CD14-positive monocyte (primary cell): ENCODE results near the gene CRHR2. TPM values are rescaled to one million over a fixed set of nuclear protein-coding genes. Genes with fewer than 3 reads are reported as not detected.

Source experiments
- DNase-seq, 3 donors: peaks; one replicate each; pipeline ENCODE4 v3.0.0-alpha.2; 2011 to 2022
- H2AFZ ChIP-seq: 2 replicates; pipeline ENCODE4 v1.6.0; 2012; ENCODE audit warnings: mild to moderate bottlenecking, low read depth, low read length, inconsistent platforms; ENCODE audit not compliant: insufficient read depth, poor library complexity, severe bottlenecking
- H3K27ac ChIP-seq, 2 donors: 1 replicate in 1 of 2; 2 replicates in 1 of 2; pipeline ENCODE4 v1.5.1; 2012 to 2013; ENCODE audit warnings: low read length in 2 of 2, control low read depth in 1 of 2, inconsistent platforms in 1 of 2, low read depth in 1 of 2, mild to moderate bottlenecking in 1 of 2
- H3K27me3 ChIP-seq, 2 donors: one replicate each; pipeline versions ENCODE4 v1.6.0 to v1.6.1; 2011 to 2013; ENCODE audit warnings: low read length in 2 of 2; ENCODE audit not compliant: control insufficient read depth in 2 of 2, insufficient read depth in 2 of 2
- H3K36me3 ChIP-seq, 2 donors: replicated peaks in 1 of 2; 1 replicate in 1 of 2; 2 replicates in 1 of 2; pipeline versions ENCODE4 v1.5.1 to v1.6.1; 2012 to 2013; ENCODE audit warnings: low read length in 2 of 2, control low read depth in 1 of 2, inconsistent platforms in 1 of 2, mild to moderate bottlenecking in 1 of 2; ENCODE audit not compliant: insufficient read depth in 2 of 2, control insufficient read depth in 1 of 2
- H3K4me1 ChIP-seq, 2 donors: 1 replicate in 1 of 2; 2 replicates in 1 of 2; pipeline versions ENCODE4 v1.5.1 to v1.6.1; 2012 to 2013; ENCODE audit warnings: low read length in 2 of 2, control low read depth in 1 of 2, inconsistent platforms in 1 of 2, mild to moderate bottlenecking in 1 of 2, moderate library complexity in 1 of 2; ENCODE audit not compliant: insufficient read depth in 2 of 2, control insufficient read depth in 1 of 2
- H3K4me2 ChIP-seq: replicated peaks from 2 replicates; pipeline ENCODE3; 2012; ENCODE audit warnings: low read length, moderate library complexity, mild to moderate bottlenecking; ENCODE audit not compliant: poor library complexity, severe bottlenecking; ENCODE audit errors: extremely low read depth
- H3K4me3 ChIP-seq, 3 experiments: fragments of 200-600 bp in 1 of 3; sonication (generic) in 1 of 3; replicated peaks in 1 of 3; 1 replicate in 2 of 3; 2 replicates in 1 of 3; pipeline ENCODE4 v1.5.1; 2011 to 2013; ENCODE audit warnings: low read length in 3 of 3, mild to moderate bottlenecking in 3 of 3, control low read depth in 2 of 3, low read depth in 2 of 3, inconsistent platforms in 1 of 3, moderate library complexity in 1 of 3
- H3K79me2 ChIP-seq: 2 replicates; pipeline ENCODE4 v1.6.0; 2012; ENCODE audit warnings: mild to moderate bottlenecking, control low read depth, inconsistent platforms, low read length, moderate library complexity; ENCODE audit not compliant: insufficient read depth
- H3K9ac ChIP-seq: 2 replicates; pipeline ENCODE4 v1.6.0; 2017; ENCODE audit warnings: low read length, mild to moderate bottlenecking; ENCODE audit not compliant: insufficient read depth, poor library complexity, severe bottlenecking
- H3K9me3 ChIP-seq, 2 donors: replicated peaks in 1 of 2; 1 replicate in 1 of 2; 2 replicates in 1 of 2; pipeline versions ENCODE4 v1.5.1 to v1.6.1; 2012 to 2013; ENCODE audit warnings: low read length in 2 of 2, control low read depth in 1 of 2; ENCODE audit not compliant: control insufficient read depth in 1 of 2, insufficient read depth in 1 of 2
- H4K20me1 ChIP-seq: 2 replicates; pipeline ENCODE4 v1.6.0; 2012; ENCODE audit warnings: mild to moderate bottlenecking, low read length, control low read depth, moderate library complexity; ENCODE audit not compliant: insufficient read depth
- H3K27ac Mint-ChIP-seq, 7 donors: one replicate each; pipeline ENCODE4 v1.8.0; 2020; ENCODE audit warnings: mild to moderate bottlenecking in 7 of 7, mixed read lengths in 7 of 7, moderate library complexity in 6 of 7, inconsistent platforms in 2 of 7
- H3K27me3 Mint-ChIP-seq, 3 donors: one replicate each; pipeline ENCODE4 v1.8.0; 2021 to 2022; ENCODE audit warnings: low read depth in 3 of 3, mild to moderate bottlenecking in 3 of 3, mixed read lengths in 3 of 3, moderate library complexity in 3 of 3, inconsistent platforms in 1 of 3
- H3K36me3 Mint-ChIP-seq, 2 donors: one replicate each; pipeline ENCODE4 v1.8.0; 2020; ENCODE audit warnings: mixed read lengths in 2 of 2, inconsistent platforms in 1 of 2, mild to moderate bottlenecking in 1 of 2
- H3K4me1 Mint-ChIP-seq: one replicate; pipeline ENCODE4 v1.8.0; 2020; ENCODE audit warnings: mild to moderate bottlenecking, mixed read lengths
- H3K4me3 Mint-ChIP-seq, 2 donors: one replicate each; pipeline ENCODE4 v1.8.0; 2020; ENCODE audit warnings: mild to moderate bottlenecking in 2 of 2, mixed read lengths in 2 of 2, moderate library complexity in 1 of 2
- H3K9me3 Mint-ChIP-seq, 7 donors: one replicate each; pipeline ENCODE4 v1.8.0; 2020 to 2022; ENCODE audit warnings: mixed read lengths in 7 of 7, mild to moderate bottlenecking in 6 of 7, moderate library complexity in 6 of 7, inconsistent platforms in 2 of 7
- WGBS: methylation state at CpG from one replicate; pipeline ENCODE4 v1.1.5; 2013; ENCODE audit warnings: missing lambda C conversion rate; ENCODE audit not compliant: insufficient coverage; 5-methylcytosine and 5-hydroxymethylcytosine counted together
- intact Hi-C, 2 donors: fragments of 100-400 bp; cut with micrococcal nuclease; formaldehyde crosslinking; loops; one replicate each; pipeline versions ENCODE4 v1.15.0 to v1.15.1; 2023
- polyA plus RNA-seq, 3 donors: library from polyadenylated mRNA; depleted of rRNA in 1 of 3; unstranded in 2 of 3; stranded (reverse) in 1 of 3; fragments of 300-500 nt in 2 of 3; fragments of >200 nt in 1 of 3; fragmentation: Illumina TruSeq in 2 of 3; gene quantifications; 1 replicate in 2 of 3; 2 replicates in 1 of 3; pipeline ENCODE4 v1.2.3, GENCODE V29; 2012 to 2021
- TF ChIP-seq, protein P1 (sequence below): fragments of 200-600 bp; IDR thresholded peaks from one replicate; pipeline ENCODE4 v1.8.0; 2022; ENCODE audit warnings: antibody characterized with exemption, mild to moderate bottlenecking

The CRHR2 gene
- polyA plus RNA-seq, 3 donors = not detected

DNA sequence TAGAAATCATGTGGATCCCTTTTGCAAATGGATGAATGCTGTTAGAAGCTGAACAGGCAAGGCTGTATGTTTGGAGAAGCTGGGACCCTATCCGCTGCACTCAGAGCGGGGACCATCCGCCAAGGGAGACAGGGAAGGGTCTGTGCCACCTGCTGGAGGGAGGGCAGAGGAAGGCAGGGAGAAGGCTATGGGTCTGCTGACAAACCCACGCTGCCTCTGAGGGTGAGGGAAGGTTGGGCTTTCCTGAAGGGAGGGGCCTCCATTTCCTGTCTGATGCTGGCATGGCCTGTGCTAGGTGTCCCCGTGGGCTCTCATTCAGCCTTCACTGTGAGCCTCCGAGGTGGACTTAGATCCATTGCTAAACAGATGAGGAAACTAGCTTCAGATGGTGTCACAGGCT, 5.3 kb upstream of the CRHR2 start:
- peaks cover 1 to 3% of the 10 kb centered on the region in 2 donors for H3K36me3 Mint-ChIP-seq
- peaks cover 0 to 3% (median 0%) of the 10 kb centered on the region in 7 donors for H3K9me3 Mint-ChIP-seq
- intact Hi-C loops = no loop called here
- peaks cover 20 to 34% (median 25%) of the 10 kb centered on the region in 3 donors for H3K27me3 Mint-ChIP-seq
- no peak overlapping the region for H2AFZ ChIP-seq
- H3K9ac ChIP-seq = no peak overlapping the region
- no peaks in the 10 kb centered on the region for H3K36me3 ChIP-seq
- peaks cover 4% of the 10 kb centered on the region for H3K4me1 Mint-ChIP-seq
- no peak overlapping the region for H3K4me3 ChIP-seq
- H3K4me1 ChIP-seq = peaks cover 0 to under 1% of the 10 kb centered on the region in 2 donors
- no peak overlapping the region for H3K4me3 Mint-ChIP-seq
- H3K27ac ChIP-seq = no peak overlapping the region
- peaks cover 0 to 5% of the 10 kb centered on the region in 2 donors for H3K9me3 ChIP-seq
- peaks cover 13 to 26% of the 10 kb centered on the region in 2 donors for H3K27me3 ChIP-seq
- H3K79me2 ChIP-seq = no peaks in the 10 kb centered on the region
- WGBS = 52% methylated on average over 6 of the region's 6 CpGs
- no peak for DNase-seq
- H3K4me2 ChIP-seq = no peak overlapping the region
- H3K27ac Mint-ChIP-seq = no peak overlapping the region
- TF ChIP-seq, protein P1, sequence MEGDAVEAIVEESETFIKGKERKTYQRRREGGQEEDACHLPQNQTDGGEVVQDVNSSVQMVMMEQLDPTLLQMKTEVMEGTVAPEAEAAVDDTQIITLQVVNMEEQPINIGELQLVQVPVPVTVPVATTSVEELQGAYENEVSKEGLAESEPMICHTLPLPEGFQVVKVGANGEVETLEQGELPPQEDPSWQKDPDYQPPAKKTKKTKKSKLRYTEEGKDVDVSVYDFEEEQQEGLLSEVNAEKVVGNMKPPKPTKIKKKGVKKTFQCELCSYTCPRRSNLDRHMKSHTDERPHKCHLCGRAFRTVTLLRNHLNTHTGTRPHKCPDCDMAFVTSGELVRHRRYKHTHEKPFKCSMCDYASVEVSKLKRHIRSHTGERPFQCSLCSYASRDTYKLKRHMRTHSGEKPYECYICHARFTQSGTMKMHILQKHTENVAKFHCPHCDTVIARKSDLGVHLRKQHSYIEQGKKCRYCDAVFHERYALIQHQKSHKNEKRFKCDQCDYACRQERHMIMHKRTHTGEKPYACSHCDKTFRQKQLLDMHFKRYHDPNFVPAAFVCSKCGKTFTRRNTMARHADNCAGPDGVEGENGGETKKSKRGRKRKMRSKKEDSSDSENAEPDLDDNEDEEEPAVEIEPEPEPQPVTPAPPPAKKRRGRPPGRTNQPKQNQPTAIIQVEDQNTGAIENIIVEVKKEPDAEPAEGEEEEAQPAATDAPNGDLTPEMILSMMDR = no peak
- H4K20me1 ChIP-seq = no peaks in the 10 kb centered on the region

DNA sequence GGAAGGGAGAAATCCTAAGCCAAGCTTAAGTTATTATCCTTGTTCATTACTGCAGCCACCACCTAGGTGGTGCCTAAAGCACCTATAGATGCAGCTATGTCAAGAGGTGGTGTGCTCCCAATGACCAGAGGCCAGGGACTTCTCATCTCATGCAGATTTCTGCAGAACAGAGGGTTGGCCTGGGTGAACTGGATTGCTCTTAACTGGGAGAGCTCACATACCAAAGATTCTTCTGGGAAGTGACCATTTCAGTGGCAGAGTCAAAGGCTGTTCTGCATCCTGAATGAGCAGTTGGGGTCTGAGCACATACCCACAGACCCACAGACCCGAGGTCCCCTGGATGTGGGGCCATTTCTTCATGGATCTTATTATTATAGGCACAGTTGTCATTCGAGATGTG, 2.1 kb upstream of the CRHR2 start:
- Mint-ChIP-seq H3K27me3 (peaks cover 44 to 56% (median 56%) of the 10 kb centered on the region in 3 donors), H3K36me3 (peaks cover 3% of the 10 kb centered on the region in 2 donors), H3K27ac (no peak overlapping the region), H3K4me3 (no peak overlapping the region), H3K4me1 (peaks cover 12% of the 10 kb centered on the region), H3K9me3 (peaks cover 0 to 10% (median 1%) of the 10 kb centered on the region in 7 donors)
- Histone ChIP-seq H3K79me2 (no peaks in the 10 kb centered on the region), H2AFZ (no peak overlapping the region), H3K27ac (no peak overlapping the region), H3K4me2 (no peak overlapping the region), H3K4me3 (no peak overlapping the region), H3K9ac (no peak overlapping the region), H3K27me3 (peaks cover 33 to 59% of the 10 kb centered on the region in 2 donors), H3K4me1 (peaks cover 10 to 15% of the 10 kb centered on the region in 2 donors), H4K20me1 (no peaks in the 10 kb centered on the region), H3K9me3 (peaks cover 0 to 17% of the 10 kb centered on the region in 2 donors), H3K36me3 (no peaks in the 10 kb centered on the region)
- DNase-seq = no peak
- WGBS = no CpG with 5 or more reads among the region's 2 CpGs
- TF ChIP-seq, protein P1 = no peak
- intact Hi-C loops = no loop called here
